ENCODE results near the gene COASY. TPM values are rescaled to one million over a fixed set of nuclear protein-coding genes. Genes with fewer than 3 reads are reported as not detected.

COASY gene
- total RNA-seq, 1 experiment from 2014 or later = 46.7 TPM

- peak overlapping the region; percentile 91 for H3K4me3 ChIP-seq (ENCODE audit: low read length)
Measured at GRCh38 chr17:42562388-42563142, 617 bp downstream of the COASY start.

GRCh38 chr17:42563143-42563509 is 1.2 kb downstream of the COASY start:
- H2AFZ ChIP-seq (ENCODE audit: low read length) = no peak overlapping the region
- H3K9ac ChIP-seq (ENCODE audit: low read length) = peak overlapping the region; percentile 96
- no peaks in the 10 kb centered on the region for H3K27me3 ChIP-seq (ENCODE audit: low read length)
- no peaks in the 10 kb centered on the region for H3K9me2 ChIP-seq (replicated peaks; ENCODE audit: insufficient read depth, low read length)
- DNase-seq = peak; percentile 69
- peaks cover 15% of the 10 kb centered on the region; the same call in 1 of the 2 replicates for H3K36me3 ChIP-seq (ENCODE audit: insufficient read depth, low read length)
- H3K27ac ChIP-seq (ENCODE audit: low read length) = peak overlapping the region; percentile 69; the same call in 1 of the 2 replicates
- peak overlapping the region; percentile 93 for H3K4me2 ChIP-seq (ENCODE audit: low read depth, low read length, poor library complexity, severe bottlenecking)
- peaks cover 41% of the 10 kb centered on the region for H3K79me2 ChIP-seq (ENCODE audit: low read length)
- H3K9me3 ChIP-seq (ENCODE audit: low read length) = no peaks in the 10 kb centered on the region
- H3K4me1 ChIP-seq (ENCODE audit: low read length) = peaks cover 33% of the 10 kb centered on the region
- no peaks in the 10 kb centered on the region for H4K20me1 ChIP-seq (ENCODE audit: insufficient read depth, low read depth, low read length)
- peak overlapping the region; percentile 91 for H3K4me3 ChIP-seq (ENCODE audit: low read length)

More at GRCh38 chr17:42562388-42563142, 617 bp downstream of the COASY start:
- peaks cover 15% of the 10 kb centered on the region; the same call in 1 of the 2 replicates for H3K36me3 ChIP-seq (ENCODE audit: insufficient read depth, low read length)
- peak overlapping the region; percentile 69 for H3K27ac ChIP-seq (ENCODE audit: low read length)
- peak overlapping the region; percentile 93 for H3K4me2 ChIP-seq (ENCODE audit: low read depth, low read length, poor library complexity, severe bottlenecking)
- H3K9ac ChIP-seq (ENCODE audit: low read length) = peak overlapping the region; percentile 96
- H3K27me3 ChIP-seq (ENCODE audit: low read length) = no peaks in the 10 kb centered on the region
- no peaks in the 10 kb centered on the region for H3K9me3 ChIP-seq (ENCODE audit: low read length)
- peaks cover 28% of the 10 kb centered on the region for H3K4me1 ChIP-seq (ENCODE audit: low read length)
- H3K9me2 ChIP-seq (replicated peaks; ENCODE audit: insufficient read depth, low read length) = no peaks in the 10 kb centered on the region
- peak; percentile 55 for DNase-seq
- no peaks in the 10 kb centered on the region for H4K20me1 ChIP-seq (ENCODE audit: insufficient read depth, low read depth, low read length)
- H3K79me2 ChIP-seq (ENCODE audit: low read length) = peaks cover 37% of the 10 kb centered on the region
- H2AFZ ChIP-seq (ENCODE audit: low read length) = no peak overlapping the region; the same call in 1 of the 2 replicates

- no peaks in the 10 kb centered on the region for H3K9me2 ChIP-seq (replicated peaks; ENCODE audit: insufficient read depth, low read length)
- no peaks in the 10 kb centered on the region for H4K20me1 ChIP-seq (ENCODE audit: insufficient read depth, low read depth, low read length)
- peak overlapping the region; percentile 93 for H3K4me2 ChIP-seq (ENCODE audit: low read depth, low read length, poor library complexity, severe bottlenecking)
- peaks cover 45% of the 10 kb centered on the region for H3K79me2 ChIP-seq (ENCODE audit: low read length)
- peaks cover 15% of the 10 kb centered on the region; the same call in 1 of the 2 replicates for H3K36me3 ChIP-seq (ENCODE audit: insufficient read depth, low read length)
- H3K9ac ChIP-seq (ENCODE audit: low read length) = peak overlapping the region; percentile 96
- DNase-seq = no peak
- H3K27ac ChIP-seq (ENCODE audit: low read length) = no peak overlapping the region
- no peaks in the 10 kb centered on the region for H3K27me3 ChIP-seq (ENCODE audit: low read length)
- peak overlapping the region; percentile 91 for H3K4me3 ChIP-seq (ENCODE audit: low read length)
- no peaks in the 10 kb centered on the region for H3K9me3 ChIP-seq (ENCODE audit: low read length)
- H2AFZ ChIP-seq (ENCODE audit: low read length) = no peak overlapping the region
- peaks cover 37% of the 10 kb centered on the region for H3K4me1 ChIP-seq (ENCODE audit: low read length)
Measured at GRCh38 chr17:42563543-42563942, 1.6 kb downstream of the COASY start.

- H3K4me3 ChIP-seq (ENCODE audit: low read length) = peak overlapping the region; percentile 91; the same call in 1 of the 2 replicates
- H3K9me3 ChIP-seq (ENCODE audit: low read length) = no peaks in the 10 kb centered on the region
- no peaks in the 10 kb centered on the region for H4K20me1 ChIP-seq (ENCODE audit: insufficient read depth, low read depth, low read length)
- peaks cover 48% of the 10 kb centered on the region for H3K79me2 ChIP-seq (ENCODE audit: low read length)
- H3K36me3 ChIP-seq (ENCODE audit: insufficient read depth, low read length) = peaks cover 15% of the 10 kb centered on the region; the same call in 1 of the 2 replicates
- H3K9me2 ChIP-seq (replicated peaks; ENCODE audit: insufficient read depth, low read length) = no peaks in the 10 kb centered on the region
- H3K9ac ChIP-seq (ENCODE audit: low read length) = peak overlapping the region; percentile 96
- peaks cover 39% of the 10 kb centered on the region for H3K4me1 ChIP-seq (ENCODE audit: low read length)
- H2AFZ ChIP-seq (ENCODE audit: low read length) = no peak overlapping the region
- H3K4me2 ChIP-seq (ENCODE audit: low read depth, low read length, poor library complexity, severe bottlenecking) = peak overlapping the region; percentile 93
- H3K27me3 ChIP-seq (ENCODE audit: low read length) = no peaks in the 10 kb centered on the region
- no peak overlapping the region for H3K27ac ChIP-seq (ENCODE audit: low read length)
- DNase-seq = no peak
Measured at GRCh38 chr17:42563950-42564349, 2.0 kb downstream of the COASY start.

- Histone ChIP-seq H4K20me1 (ENCODE audit: insufficient read depth, low read depth, low read length) (no peaks in the 10 kb centered on the region), H3K79me2 (ENCODE audit: low read length) (peaks cover 48% of the 10 kb centered on the region), H3K27me3 (ENCODE audit: low read length) (no peaks in the 10 kb centered on the region), H2AFZ (ENCODE audit: low read length) (no peak overlapping the region), H3K4me3 (ENCODE audit: low read length) (no peak overlapping the region), H3K9ac (ENCODE audit: low read length) (no peak overlapping the region), H3K36me3 (ENCODE audit: insufficient read depth, low read length) (peaks cover 19% of the 10 kb centered on the region; the same call in 1 of the 2 replicates), H3K27ac (ENCODE audit: low read length) (no peak overlapping the region), H3K4me2 (ENCODE audit: low read depth, low read length, poor library complexity, severe bottlenecking) (no peak overlapping the region), H3K9me3 (ENCODE audit: low read length) (no peaks in the 10 kb centered on the region), H3K4me1 (ENCODE audit: low read length) (peaks cover 39% of the 10 kb centered on the region), H3K9me2 (replicated peaks; ENCODE audit: insufficient read depth, low read length) (no peaks in the 10 kb centered on the region)
- no peak for DNase-seq
Measured at GRCh38 chr17:42564815-42565522, 3.0 kb downstream of the COASY start.

- Histone ChIP-seq H3K36me3 (ENCODE audit: insufficient read depth, low read length) (peaks cover 19% of the 10 kb centered on the region; the same call in 1 of the 2 replicates), H3K79me2 (ENCODE audit: low read length) (peaks cover 48% of the 10 kb centered on the region), H3K4me3 (ENCODE audit: low read length) (no peak overlapping the region), H3K27ac (ENCODE audit: low read length) (no peak overlapping the region), H3K4me1 (ENCODE audit: low read length) (peaks cover 39% of the 10 kb centered on the region), H2AFZ (ENCODE audit: low read length) (no peak overlapping the region), H3K9ac (ENCODE audit: low read length) (no peak overlapping the region; the same call in 1 of the 2 replicates), H3K4me2 (ENCODE audit: low read depth, low read length, poor library complexity, severe bottlenecking) (no peak overlapping the region), H4K20me1 (ENCODE audit: insufficient read depth, low read depth, low read length) (no peaks in the 10 kb centered on the region), H3K27me3 (ENCODE audit: low read length) (no peaks in the 10 kb centered on the region), H3K9me2 (replicated peaks; ENCODE audit: insufficient read depth, low read length) (no peaks in the 10 kb centered on the region), H3K9me3 (ENCODE audit: low read length) (no peaks in the 10 kb centered on the region)
- DNase-seq = no peak
Measured at GRCh38 chr17:42565523-42566214, 3.7 kb downstream of the COASY start.

GRCh38 chr17:42566215-42566882 is 4.4 kb downstream of the COASY start:
- Histone ChIP-seq H3K9me3 (ENCODE audit: low read length) (no peaks in the 10 kb centered on the region), H3K9me2 (replicated peaks; ENCODE audit: insufficient read depth, low read length) (no peaks in the 10 kb centered on the region), H3K27me3 (ENCODE audit: low read length) (no peaks in the 10 kb centered on the region), H3K36me3 (ENCODE audit: insufficient read depth, low read length) (peaks cover 20% of the 10 kb centered on the region; the same call in 1 of the 2 replicates), H3K4me1 (ENCODE audit: low read length) (peaks cover 38% of the 10 kb centered on the region), H3K9ac (ENCODE audit: low read length) (peak overlapping the region; percentile 94), H4K20me1 (ENCODE audit: insufficient read depth, low read depth, low read length) (no peaks in the 10 kb centered on the region), H2AFZ (ENCODE audit: low read length) (no peak overlapping the region), H3K4me2 (ENCODE audit: low read depth, low read length, poor library complexity, severe bottlenecking) (peak overlapping the region; percentile 100), H3K4me3 (ENCODE audit: low read length) (peak overlapping the region; percentile 99), H3K27ac (ENCODE audit: low read length) (no peak overlapping the region), H3K79me2 (ENCODE audit: low read length) (peaks cover 47% of the 10 kb centered on the region)
- no peak for DNase-seq
